Measurements from ENCODE around the gene RERG.
A peak's percentile ranks its signal among the peaks of the same experiment; 100 is the strongest.

The RERG gene

GRCh38 chr12:15220915-15221885, at the start of gene RERG:
Gene RERG, minus strand, starts transcription at chr12:15221417. Its CDS starts 3,928 bp downstream, at chr12:15217489.
- peak; percentile 86 for TF ChIP-seq CTCF (IDR thresholded peaks at IDR 0.05; ENCODE audit: borderline replicate concordance, control extremely low read depth, extremely low read depth, insufficient read depth, missing control alignments)
- peak; percentile 88 for DNase-seq (ENCODE audit: low spot score)
- in situ Hi-C loops (cut with MboI; ENCODE audit: low sequenced_read_pairs, unreplicated experiment), result no loop called here

DNA sequence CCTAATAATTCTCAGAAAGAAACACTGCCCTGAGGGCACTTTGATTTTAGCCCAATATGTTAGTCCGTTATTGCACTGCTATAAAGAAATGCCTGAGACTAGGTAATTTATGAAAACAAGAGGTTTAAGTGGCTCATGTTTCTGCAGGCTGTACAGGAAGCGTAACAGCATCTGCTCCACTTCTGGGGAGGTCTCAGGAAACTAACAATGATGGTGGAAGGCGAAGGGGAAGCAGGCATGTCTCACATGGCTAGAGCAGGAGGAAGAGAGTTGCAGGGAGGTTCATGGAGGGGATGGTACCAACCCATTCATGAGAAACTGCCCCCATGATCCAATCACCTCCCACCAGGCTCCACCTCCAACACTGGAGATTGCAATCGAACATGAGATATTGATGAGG, 49.4 kb upstream of the RERG start:
- no peak for DNase-seq (ENCODE audit: low spot score)
- no peak for TF ChIP-seq CTCF (IDR thresholded peaks at IDR 0.05; ENCODE audit: borderline replicate concordance, control extremely low read depth, extremely low read depth, insufficient read depth, missing control alignments)
- in situ Hi-C loops (cut with MboI; ENCODE audit: low sequenced_read_pairs, unreplicated experiment), result loop anchor here (5.0 to 10.0 kb wide), 2 partner anchors 252 to 314 kb away; no protein-coding TSS in a partner anchor

- in situ Hi-C loops (cut with MboI; ENCODE audit: low sequenced_read_pairs, unreplicated experiment), result no loop called here
- TF ChIP-seq CTCF (IDR thresholded peaks at IDR 0.05; ENCODE audit: borderline replicate concordance, control extremely low read depth, extremely low read depth, insufficient read depth, missing control alignments), result peak; percentile 67
- peak; percentile 64 for DNase-seq (ENCODE audit: low spot score)
Measured at GRCh38 chr12:15268927-15269552, 47.8 kb upstream of the RERG start.

DNA sequence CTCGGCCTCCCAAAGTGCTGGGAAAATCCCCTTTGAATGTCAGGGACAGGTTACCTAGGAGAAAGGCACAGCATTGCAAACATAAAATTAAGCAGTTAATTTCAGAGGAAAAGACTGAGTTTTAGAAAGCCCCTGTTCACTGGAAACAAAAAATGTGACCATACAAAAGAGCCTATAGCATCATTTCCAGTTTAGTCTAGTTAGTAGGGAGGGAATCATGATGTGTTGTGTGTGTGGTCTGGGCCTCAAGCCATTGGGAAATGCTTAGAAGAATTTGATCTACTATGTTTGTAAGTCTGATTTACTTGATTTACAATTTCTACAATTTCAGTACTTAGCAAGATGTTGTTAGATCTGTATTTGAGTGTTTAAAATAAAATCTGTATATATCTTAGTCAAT, 47.1 kb upstream of the RERG start:
- no peak for TF ChIP-seq CTCF (IDR thresholded peaks at IDR 0.05; ENCODE audit: borderline replicate concordance, control extremely low read depth, extremely low read depth, insufficient read depth, missing control alignments)
- no peak for DNase-seq (ENCODE audit: low spot score)
- in situ Hi-C loops (cut with MboI; ENCODE audit: low sequenced_read_pairs, unreplicated experiment), result no loop called here

DNA sequence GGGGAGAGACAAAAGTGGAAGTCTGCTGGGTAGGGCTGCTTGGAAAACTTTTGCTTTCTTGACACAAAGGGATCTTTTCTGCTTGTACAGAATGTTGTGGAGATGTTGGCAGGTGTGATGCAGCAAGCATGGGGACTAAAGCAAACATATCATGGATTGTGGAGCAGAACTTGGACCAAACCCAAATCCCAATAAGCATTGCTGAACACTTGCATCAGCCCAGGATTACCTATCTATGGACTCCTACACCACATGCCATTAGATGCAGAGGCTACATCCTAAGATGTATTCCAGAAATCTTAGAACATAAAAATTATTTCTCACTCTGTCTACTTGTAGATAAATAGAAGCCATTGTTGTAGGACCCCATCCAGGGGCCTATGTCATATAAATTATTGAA, 44.7 kb upstream of the RERG start:
- no peak for TF ChIP-seq CTCF (IDR thresholded peaks at IDR 0.05; ENCODE audit: borderline replicate concordance, control extremely low read depth, extremely low read depth, insufficient read depth, missing control alignments)
- no peak for DNase-seq (ENCODE audit: low spot score)
- in situ Hi-C loops (cut with MboI; ENCODE audit: low sequenced_read_pairs, unreplicated experiment), result no loop called here

DNA sequence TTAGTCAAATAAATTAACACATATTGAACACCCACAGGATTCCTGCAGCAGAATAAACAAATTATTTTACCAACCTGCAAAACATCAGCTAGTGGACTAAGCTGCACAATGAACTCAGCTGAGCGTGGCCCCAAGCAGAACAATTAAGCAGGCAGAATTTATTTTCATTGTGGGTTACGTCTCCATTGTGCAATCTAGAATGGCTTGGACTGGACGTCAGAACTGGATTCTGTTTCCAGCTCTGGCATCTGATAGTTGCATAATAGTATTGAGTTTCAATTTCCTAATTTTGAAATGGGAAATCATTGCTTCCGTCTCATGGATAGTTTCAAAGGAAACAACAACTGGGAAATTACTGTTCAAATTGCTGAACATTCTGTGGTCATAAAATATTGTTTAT, 35.5 kb upstream of the RERG start:
- DNase-seq (ENCODE audit: low spot score), result no peak
- in situ Hi-C loops (cut with MboI; ENCODE audit: low sequenced_read_pairs, unreplicated experiment), result no loop called here
- TF ChIP-seq CTCF (IDR thresholded peaks at IDR 0.05; ENCODE audit: borderline replicate concordance, control extremely low read depth, extremely low read depth, insufficient read depth, missing control alignments), result no peak
